K562 (cell line): ENCODE data around the gene RMND5B. TPM values are rescaled to one million over a fixed set of nuclear protein-coding genes. Genes with fewer than 3 reads are reported as not detected.

Experiments used
- DMBX1 ChIP-seq: fragments of 250-450 bp; sonication (Bioruptor Pico); IDR thresholded peaks from 2 replicates; pipeline ENCODE4 v1.8.0; 2022; ENCODE audit warnings: inconsistent platforms, mild to moderate bottlenecking, moderate library complexity, borderline replicate concordance
- FOXM1 ChIP-seq, 2 experiments: fragments of 450-650 bp in 1 of 2; sonication (generic) in 1 of 2; formaldehyde crosslinking in 1 of 2; IDR thresholded peaks; 2 replicates each; pipeline versions ENCODE4 v1.6.1 to v1.9.0; 2017 to 2022; ENCODE audit warnings: low read depth in 2 of 2, mild to moderate bottlenecking in 2 of 2, missing genetic modification reagents in 1 of 2, moderate library complexity in 1 of 2
- HMG20B ChIP-seq: fragments of 250-450 bp; sonication (Bioruptor Pico); IDR thresholded peaks from 2 replicates; pipeline ENCODE4 v1.5.0; 2021; ENCODE audit warnings: mild to moderate bottlenecking
- ILK ChIP-seq: fragments of 450-650 bp; IDR thresholded peaks from 2 replicates; pipeline ENCODE4 v1.6.1; 2016; ENCODE audit warnings: missing genetic modification characterization, low read depth, mild to moderate bottlenecking, missing compliant biosample characterization, moderate library complexity, borderline replicate concordance
- KLF6 ChIP-seq: fragments of 250-450 bp; sonication (Bioruptor Pico); IDR thresholded peaks from 2 replicates; pipeline ENCODE4 v1.4.0; 2020; ENCODE audit warnings: mild to moderate bottlenecking, moderate library complexity, borderline replicate concordance
- NFE2 ChIP-seq: IDR thresholded peaks from 2 replicates; pipeline ENCODE4 v1.6.1; 2014; ENCODE audit warnings: antibody characterized with exemption, low read depth
- NR1H2 ChIP-seq: sonication (generic); formaldehyde crosslinking; IDR thresholded peaks from 2 replicates; pipeline ENCODE4 v1.4.0; 2020; ENCODE audit warnings: mild to moderate bottlenecking, missing genetic modification reagents
- POLR2AphosphoS5 ChIP-seq: IDR thresholded peaks from 2 replicates; pipeline ENCODE4 v1.6.1; 2011; ENCODE audit warnings: mild to moderate bottlenecking, low read depth, low read length, moderate library complexity; ENCODE audit not compliant: control insufficient read depth, insufficient read depth
- TARDBP ChIP-seq: fragments of 450-650 bp; IDR thresholded peaks from 2 replicates; pipeline ENCODE4 v1.6.1; 2016
- ZBTB7A ChIP-seq: IDR thresholded peaks from 2 replicates; pipeline ENCODE4 v1.6.1; 2011; ENCODE audit warnings: low read depth, mild to moderate bottlenecking, low read length, moderate library complexity, borderline replicate concordance; ENCODE audit not compliant: control insufficient read depth
- ZNF395 ChIP-seq: fragments of 200-800 bp; sonication (Bioruptor generic); IDR thresholded peaks from 2 replicates; pipeline ENCODE4 v1.6.1; 2017; ENCODE audit warnings: missing genetic modification characterization, missing compliant biosample characterization
- ZNF584 ChIP-seq: fragments of 200-800 bp; sonication (Bioruptor generic); IDR thresholded peaks from 2 replicates; pipeline ENCODE4 v1.6.1; 2016; ENCODE audit warnings: low read depth, mild to moderate bottlenecking, missing genetic modification characterization, missing compliant biosample characterization
- ZNF780A ChIP-seq: fragments of 250-450 bp; sonication (Bioruptor Pico); IDR thresholded peaks from 2 replicates; pipeline ENCODE4 v1.5.0; 2021; ENCODE audit warnings: mild to moderate bottlenecking
- polyA plus RNA-seq, 8 experiments: library from polyadenylated mRNA; depleted of rRNA in 4 of 8; stranded (reverse) in 5 of 8; unstranded in 3 of 8; fragments of >200 nt; fragmentation: Nextera tagmentation in 2 of 8; fragmentation: Illumina TruSeq in 1 of 8; extraction: Ambion mirVana in 2 of 8; extraction: Trizol in 1 of 8; gene quantifications; 2 replicates each; pipeline versions ENCODE4 v1.2.1 to v1.2.3, GENCODE V29; 2011 to 2014; ENCODE audit warnings: inconsistent platforms in 1 of 8, missing spikeins in 1 of 8
- total RNA-seq, 7 experiments: library from RNA; depleted of rRNA in 6 of 7; stranded (reverse); fragments of >200 nt in 6 of 7; fragmentation: Illumina TruSeq in 2 of 7; extraction: Trizol in 2 of 7; gene quantifications; 2 replicates each; pipeline versions ENCODE4 v1.2.1 to v1.2.3, GENCODE V29; 2011 to 2021; ENCODE audit warnings: low replicate concordance in 1 of 7
- TF ChIP-seq, protein P1 (sequence below): fragments of 250-450 bp; sonication (Bioruptor Pico); IDR thresholded peaks from 2 replicates; pipeline ENCODE4 v1.5.0; 2021; ENCODE audit warnings: mild to moderate bottlenecking, borderline replicate concordance
- TF ChIP-seq, protein P2 (sequence below): fragments of 250-450 bp; sonication (Bioruptor Pico); IDR thresholded peaks from 2 replicates; pipeline ENCODE4 v1.4.0; 2020; ENCODE audit warnings: mild to moderate bottlenecking, moderate library complexity, borderline replicate concordance

RMND5B gene
- total and polyA plus RNA-seq, 9 of the 15 experiments (the other 6 are each of a cell fraction or from before 2014, with no cell fraction given): 2.6 to 57.0 (median 28.3) TPM

GRCh38 chr5:178182158-178182876, 51.5 kb downstream of the RMND5B start (continued):
- peak; percentile 71; the same call in 1 of the 2 replicates for TF ChIP-seq POLR2AphosphoS5
- peak; percentile 57; the same call in 1 of the 2 replicates for TF ChIP-seq FOXM1 (IDR thresholded peaks at IDR 0.05; ENCODE audit: low read depth)
- TF ChIP-seq FOXM1 (CRISPR knock-in tag; IDR thresholded peaks at IDR 0.05; ENCODE audit: low read depth): no peak
- no peak for TF ChIP-seq ZNF780A
- TF ChIP-seq ZNF395 (CRISPR knock-in tag): no peak
- no peak for TF ChIP-seq TARDBP
- no peak for TF ChIP-seq ILK (tag)
- TF ChIP-seq HMG20B (CRISPR knock-in tag): no peak
- TF ChIP-seq NR1H2 (CRISPR knock-in tag): no peak
- no peak for TF ChIP-seq KLF6 (CRISPR knock-in tag)
- no peak for TF ChIP-seq ZNF584 (CRISPR knock-in tag)
- 0 out of 2 replicates have a peak, but pooled peaks have one; percentile 2 for TF ChIP-seq NFE2
- TF ChIP-seq, protein P1, sequence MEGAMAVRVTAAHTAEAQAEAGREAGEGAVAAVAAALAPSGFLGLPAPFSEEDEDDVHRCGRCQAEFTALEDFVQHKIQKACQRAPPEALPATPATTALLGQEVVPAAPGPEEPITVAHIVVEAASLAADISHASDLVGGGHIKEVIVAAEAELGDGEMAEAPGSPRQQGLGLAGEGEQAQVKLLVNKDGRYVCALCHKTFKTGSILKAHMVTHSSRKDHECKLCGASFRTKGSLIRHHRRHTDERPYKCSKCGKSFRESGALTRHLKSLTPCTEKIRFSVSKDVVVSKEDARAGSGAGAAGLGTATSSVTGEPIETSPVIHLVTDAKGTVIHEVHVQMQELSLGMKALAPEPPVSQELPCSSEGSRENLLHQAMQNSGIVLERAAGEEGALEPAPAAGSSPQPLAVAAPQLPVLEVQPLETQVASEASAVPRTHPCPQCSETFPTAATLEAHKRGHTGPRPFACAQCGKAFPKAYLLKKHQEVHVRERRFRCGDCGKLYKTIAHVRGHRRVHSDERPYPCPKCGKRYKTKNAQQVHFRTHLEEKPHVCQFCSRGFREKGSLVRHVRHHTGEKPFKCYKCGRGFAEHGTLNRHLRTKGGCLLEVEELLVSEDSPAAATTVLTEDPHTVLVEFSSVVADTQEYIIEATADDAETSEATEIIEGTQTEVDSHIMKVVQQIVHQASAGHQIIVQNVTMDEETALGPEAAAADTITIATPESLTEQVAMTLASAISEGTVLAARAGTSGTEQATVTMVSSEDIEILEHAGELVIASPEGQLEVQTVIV (CRISPR knock-in tag): no peak
- TF ChIP-seq DMBX1 (CRISPR knock-in tag): peak; percentile 49; the same call in 1 of the 2 replicates
- TF ChIP-seq, protein P2, sequence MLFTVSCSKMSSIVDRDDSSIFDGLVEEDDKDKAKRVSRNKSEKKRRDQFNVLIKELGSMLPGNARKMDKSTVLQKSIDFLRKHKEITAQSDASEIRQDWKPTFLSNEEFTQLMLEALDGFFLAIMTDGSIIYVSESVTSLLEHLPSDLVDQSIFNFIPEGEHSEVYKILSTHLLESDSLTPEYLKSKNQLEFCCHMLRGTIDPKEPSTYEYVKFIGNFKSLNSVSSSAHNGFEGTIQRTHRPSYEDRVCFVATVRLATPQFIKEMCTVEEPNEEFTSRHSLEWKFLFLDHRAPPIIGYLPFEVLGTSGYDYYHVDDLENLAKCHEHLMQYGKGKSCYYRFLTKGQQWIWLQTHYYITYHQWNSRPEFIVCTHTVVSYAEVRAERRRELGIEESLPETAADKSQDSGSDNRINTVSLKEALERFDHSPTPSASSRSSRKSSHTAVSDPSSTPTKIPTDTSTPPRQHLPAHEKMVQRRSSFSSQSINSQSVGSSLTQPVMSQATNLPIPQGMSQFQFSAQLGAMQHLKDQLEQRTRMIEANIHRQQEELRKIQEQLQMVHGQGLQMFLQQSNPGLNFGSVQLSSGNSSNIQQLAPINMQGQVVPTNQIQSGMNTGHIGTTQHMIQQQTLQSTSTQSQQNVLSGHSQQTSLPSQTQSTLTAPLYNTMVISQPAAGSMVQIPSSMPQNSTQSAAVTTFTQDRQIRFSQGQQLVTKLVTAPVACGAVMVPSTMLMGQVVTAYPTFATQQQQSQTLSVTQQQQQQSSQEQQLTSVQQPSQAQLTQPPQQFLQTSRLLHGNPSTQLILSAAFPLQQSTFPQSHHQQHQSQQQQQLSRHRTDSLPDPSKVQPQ: no peak
- peak; percentile 81; the same call in 1 of the 2 replicates for TF ChIP-seq ZBTB7A
